GM23248 (cell line): Measurements from ENCODE around the gene DNAAF5. TPM values are rescaled to one million over a fixed set of nuclear protein-coding genes. Genes with fewer than 3 reads are reported as not detected.

ENCODE experiments used
- DNase-seq: peaks from one replicate; pipeline ENCODE4 v3.0.0-alpha.2; 2015
- H2AFZ ChIP-seq: fragments of 200-600 bp; sonication (generic); 2 replicates; pipeline ENCODE4 v1.6.1; 2016; ENCODE audit warnings: antibody characterized with exemption
- H3F3A ChIP-seq: fragments of 200-600 bp; sonication (generic); 2 replicates; pipeline ENCODE4 v1.6.1; 2016; ENCODE audit warnings: mild to moderate bottlenecking, antibody characterized with exemption, mixed run types; ENCODE audit not compliant: insufficient read depth
- H3K27ac ChIP-seq: fragments of 200-600 bp; sonication (generic); 2 replicates; pipeline ENCODE4 v1.5.1; 2016; ENCODE audit warnings: mild to moderate bottlenecking
- H3K27me3 ChIP-seq: fragments of 200-600 bp; sonication (generic); replicated peaks from 2 replicates; pipeline ENCODE4 v1.6.1; 2016; ENCODE audit warnings: mild to moderate bottlenecking; ENCODE audit not compliant: insufficient read depth
- H3K36me3 ChIP-seq: fragments of 200-600 bp; sonication (generic); 2 replicates; pipeline ENCODE4 v1.6.1; 2016; ENCODE audit warnings: low read depth, mild to moderate bottlenecking
- H3K4me1 ChIP-seq: fragments of 200-600 bp; sonication (generic); 2 replicates; pipeline ENCODE4 v1.6.1; 2016; ENCODE audit warnings: mild to moderate bottlenecking; ENCODE audit not compliant: insufficient read depth
- H3K4me2 ChIP-seq: fragments of 200-600 bp; sonication (generic); one replicate; pipeline ENCODE4 v1.6.1; 2016; ENCODE audit warnings: mild to moderate bottlenecking; ENCODE audit not compliant: unreplicated experiment
- H3K4me3 ChIP-seq: fragments of 200-600 bp; sonication (generic); 2 replicates; pipeline ENCODE4 v1.5.1; 2016; ENCODE audit warnings: mild to moderate bottlenecking
- H3K79me2 ChIP-seq: fragments of 200-600 bp; sonication (generic); 2 replicates; pipeline ENCODE4 v1.6.1; 2016; ENCODE audit warnings: mild to moderate bottlenecking; ENCODE audit not compliant: insufficient read depth
- H3K9ac ChIP-seq: fragments of 200-600 bp; sonication (generic); 2 replicates; pipeline ENCODE4 v1.6.1; 2016; ENCODE audit warnings: mild to moderate bottlenecking
- H3K9me2 ChIP-seq: fragments of 200-600 bp; sonication (generic); 2 replicates; pipeline ENCODE4 v1.6.1; 2016; ENCODE audit warnings: mixed run types, mild to moderate bottlenecking, moderate library complexity; ENCODE audit not compliant: insufficient read depth
- H3K9me3 ChIP-seq: fragments of 200-600 bp; sonication (generic); one replicate; pipeline ENCODE4 v1.6.1; 2017; ENCODE audit warnings: low read depth
- H4K20me1 ChIP-seq: fragments of 200-600 bp; sonication (generic); 2 replicates; pipeline ENCODE4 v1.6.0; 2016; ENCODE audit not compliant: insufficient read depth
- EZH2 ChIP-seq: fragments of 200-600 bp; sonication (generic); IDR thresholded peaks from 2 replicates; pipeline ENCODE4 v1.6.1; 2018; ENCODE audit warnings: antibody characterized with exemption, mild to moderate bottlenecking; ENCODE audit not compliant: insufficient read depth, poor library complexity, severe bottlenecking
- EZH2phosphoT487 ChIP-seq: fragments of 200-600 bp; sonication (generic); IDR thresholded peaks from 2 replicates; pipeline ENCODE4 v1.6.1; 2018; ENCODE audit warnings: antibody characterized with exemption, moderate library complexity, mild to moderate bottlenecking, low read depth; ENCODE audit not compliant: insufficient read depth
- WGBS, 2 experiments: methylation state at CpG; one replicate each; pipeline ENCODE4 v1.1.6; 2015 to 2017; ENCODE audit warnings: low lambda C conversion rate in 2 of 2, low coverage in 1 of 2; ENCODE audit errors: missing lambda C conversion rate in 2 of 2; 5-methylcytosine and 5-hydroxymethylcytosine counted together
- in situ Hi-C: fragments of 300-500 bp; cut with MboI; formaldehyde crosslinking; loops from 2 replicates; pipeline ENCODE4 v1.15.0; 2020
- polyA plus RNA-seq: library from polyadenylated mRNA; unstranded; fragments of >200 nt; fragmentation: Nextera tagmentation; extraction: Ambion mirVana; gene quantifications from 2 replicates; pipeline ENCODE4 v1.2.1, GENCODE V29; 2016
- total RNA-seq: library from RNA; depleted of rRNA; stranded (reverse); fragments of >200 nt; shearing (Covaris generic); gene quantifications from 2 replicates; pipeline ENCODE4 v1.2.3, GENCODE V29; 2014

Gene DNAAF5
- total and polyA plus RNA-seq, 2 experiments from 2014 or later: 5.7 to 35.7 TPM

- no peak overlapping the region for H3K4me3 ChIP-seq
- H3K9me2 ChIP-seq: no peaks in the 10 kb centered on the region
- no peak overlapping the region for H3K27ac ChIP-seq
- no peaks in the 10 kb centered on the region for H3K27me3 ChIP-seq
- H3K79me2 ChIP-seq: peaks cover 81% of the 10 kb centered on the region
- H4K20me1 ChIP-seq: no peaks in the 10 kb centered on the region
- no peak overlapping the region for H3K9ac ChIP-seq
- peaks cover 21% of the 10 kb centered on the region; the same call in 1 of the 2 replicates for H3F3A ChIP-seq
- H3K36me3 ChIP-seq: no peaks in the 10 kb centered on the region
- no peaks in the 10 kb centered on the region for H3K9me3 ChIP-seq
- peaks cover 29% of the 10 kb centered on the region for H3K4me1 ChIP-seq
- H3K4me2 ChIP-seq: no peak overlapping the region
- DNase-seq: no peak
- in situ Hi-C loops: no loop called here
- WGBS, 2 experiments: 97 to 100% methylated on average over 1 of the region's 1 CpG
- H2AFZ ChIP-seq: no peak overlapping the region
- TF ChIP-seq EZH2phosphoT487: no peak
- TF ChIP-seq EZH2: no peak
Measured at GRCh38 chr7:820341-820740, 93.8 kb downstream of the DNAAF5 start.

DNA sequence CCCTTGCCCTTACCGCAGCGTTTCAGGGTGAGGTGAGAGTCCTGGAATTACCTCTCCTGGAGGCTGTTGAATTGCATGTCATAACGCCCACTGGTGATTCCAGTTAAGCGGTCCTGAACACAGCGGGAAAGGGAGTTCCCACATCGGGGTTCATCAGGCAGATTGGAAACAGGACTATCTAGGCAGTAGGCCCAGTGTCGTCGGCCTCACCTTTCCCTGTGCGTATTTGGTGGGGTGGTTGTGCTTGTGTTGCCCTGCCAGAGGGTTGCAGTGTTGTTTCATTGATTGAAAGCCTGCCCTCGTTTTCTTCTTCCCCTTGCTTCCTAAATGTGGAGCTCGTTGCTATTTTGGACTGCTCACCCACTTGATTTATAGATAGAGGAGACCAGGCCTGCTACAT is 95.2 kb downstream of the DNAAF5 start:
- H3K4me1 ChIP-seq: peaks cover 40% of the 10 kb centered on the region
- in situ Hi-C loops: no loop called here
- H3K27ac ChIP-seq: no peak overlapping the region
- H3K9me3 ChIP-seq: no peaks in the 10 kb centered on the region
- no peaks in the 10 kb centered on the region for H3K36me3 ChIP-seq
- no peak overlapping the region for H3K4me3 ChIP-seq
- H3K79me2 ChIP-seq: peaks cover 91% of the 10 kb centered on the region
- H3F3A ChIP-seq: peaks cover 33% of the 10 kb centered on the region
- no peak for DNase-seq
- no peaks in the 10 kb centered on the region for H4K20me1 ChIP-seq
- TF ChIP-seq EZH2 (no peak), EZH2phosphoT487 (no peak)
- H3K27me3 ChIP-seq: no peaks in the 10 kb centered on the region
- no peak overlapping the region for H3K4me2 ChIP-seq
- H2AFZ ChIP-seq: no peak overlapping the region
- H3K9ac ChIP-seq: no peak overlapping the region
- H3K9me2 ChIP-seq: no peaks in the 10 kb centered on the region
- WGBS, 2 experiments: 65 to 77% methylated on average over 11 of the region's 11 CpGs

GRCh38 chr7:822692-823276 is 96.3 kb downstream of the DNAAF5 start:
- Histone ChIP-seq H3K27ac (no peak overlapping the region), H3K9me2 (no peaks in the 10 kb centered on the region), H3K27me3 (no peaks in the 10 kb centered on the region), H3K9me3 (no peaks in the 10 kb centered on the region), H3K4me2 (no peak overlapping the region), H3K9ac (no peak overlapping the region), H2AFZ (no peak overlapping the region), H3K36me3 (no peaks in the 10 kb centered on the region), H3F3A (peaks cover 33% of the 10 kb centered on the region), H4K20me1 (no peaks in the 10 kb centered on the region), H3K79me2 (peaks cover 92% of the 10 kb centered on the region), H3K4me1 (peaks cover 35% of the 10 kb centered on the region), H3K4me3 (no peak overlapping the region)
- TF ChIP-seq EZH2phosphoT487 (no peak), EZH2 (no peak)
- in situ Hi-C loops: no loop called here
- DNase-seq: no peak
- WGBS, 2 experiments: 88% methylated on average over 32 of the region's 32 CpGs

GRCh38 chr7:823649-824048 is 97.2 kb downstream of the DNAAF5 start:
- no peak for DNase-seq
- H3K4me3 ChIP-seq: no peak overlapping the region
- H3K4me1 ChIP-seq: peaks cover 27% of the 10 kb centered on the region
- H3K9me2 ChIP-seq: no peaks in the 10 kb centered on the region
- no peak overlapping the region for H3K27ac ChIP-seq
- no peaks in the 10 kb centered on the region for H3K36me3 ChIP-seq
- peaks cover 92% of the 10 kb centered on the region for H3K79me2 ChIP-seq
- H3K27me3 ChIP-seq: no peaks in the 10 kb centered on the region
- 74 to 76% methylated on average over 5 to 8 of the region's 8 CpGs for WGBS, 2 experiments
- H2AFZ ChIP-seq: no peak overlapping the region
- H4K20me1 ChIP-seq: no peaks in the 10 kb centered on the region
- no peaks in the 10 kb centered on the region for H3K9me3 ChIP-seq
- no peak overlapping the region for H3K9ac ChIP-seq
- H3F3A ChIP-seq: peaks cover 24% of the 10 kb centered on the region
- TF ChIP-seq EZH2: no peak
- no peak for TF ChIP-seq EZH2phosphoT487
- H3K4me2 ChIP-seq: no peak overlapping the region
- in situ Hi-C loops: no loop called here

GRCh38 chr7:824081-824480 is 97.6 kb downstream of the DNAAF5 start:
- Histone ChIP-seq H3K36me3 (no peaks in the 10 kb centered on the region), H3K9me3 (no peaks in the 10 kb centered on the region), H3K4me1 (peaks cover 24% of the 10 kb centered on the region), H3F3A (peaks cover 24% of the 10 kb centered on the region), H3K27me3 (no peaks in the 10 kb centered on the region), H3K4me3 (peak overlapping the region; percentile 64; the same call in 1 of the 2 replicates), H3K4me2 (peak overlapping the region; percentile 98), H4K20me1 (no peaks in the 10 kb centered on the region), H3K9ac (peak overlapping the region; percentile 84), H3K9me2 (no peaks in the 10 kb centered on the region), H3K79me2 (peaks cover 92% of the 10 kb centered on the region), H2AFZ (peak overlapping the region; percentile 56), H3K27ac (peak overlapping the region; percentile 95; the same call in 1 of the 2 replicates)
- TF ChIP-seq EZH2 (no peak), EZH2phosphoT487 (no peak)
- DNase-seq: peak; percentile 22
- in situ Hi-C loops: no loop called here
- WGBS, 2 experiments: 57 to 59% methylated on average over 7 of the region's 7 CpGs
